Activated T-cell treated with anti-CD3 and anti-CD28 coated beads for 48 hours (primary cell): ENCODE measurements around the gene TMEFF1.

Source experiments
- DNase-seq: peaks from one replicate; pipeline ENCODE4 v3.0.0-alpha.2; 2020; ENCODE audit warnings: low read depth

Gene TMEFF1

DNA sequence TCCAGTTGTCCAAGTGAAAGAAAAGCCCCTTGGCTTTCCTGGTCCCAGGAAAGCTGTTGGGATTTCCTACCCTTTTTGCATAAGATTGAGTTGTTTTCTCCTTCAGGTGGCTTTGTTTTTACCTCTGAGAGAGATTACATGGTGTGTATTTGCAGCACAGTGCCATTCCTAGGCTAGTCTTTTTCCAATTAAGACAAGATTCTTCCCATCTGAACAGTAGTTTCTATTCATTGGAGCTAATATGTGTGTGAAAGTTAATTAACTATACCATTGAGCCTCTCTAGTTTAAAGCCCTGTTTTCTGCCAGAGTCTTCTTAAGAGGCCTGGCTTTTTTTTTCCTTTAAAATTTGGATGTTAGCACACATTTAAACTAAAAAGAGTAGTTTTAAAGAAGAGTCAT, 25.9 kb upstream of the TMEFF1 start:
- DNase-seq, result no peak

DNA sequence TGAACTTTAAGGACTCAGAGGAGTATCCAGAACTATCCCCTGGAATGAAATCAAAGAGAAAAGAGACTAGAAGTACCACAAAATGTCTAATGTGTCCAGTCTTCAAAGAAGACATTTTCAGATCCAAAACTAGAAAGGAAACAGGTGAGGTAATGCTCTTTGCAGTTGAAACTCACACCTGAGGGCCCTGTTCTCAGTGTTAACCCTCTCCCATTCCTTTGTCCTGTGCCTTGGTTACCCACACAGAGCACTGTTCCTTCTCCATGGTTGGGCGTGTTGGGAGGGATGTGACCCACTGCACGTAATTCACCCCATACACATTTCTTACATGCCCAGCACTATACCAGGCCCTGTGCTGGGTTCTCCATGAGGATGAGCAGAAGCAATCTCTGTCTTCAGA, 24.7 kb upstream of the TMEFF1 start:
- no peak for DNase-seq

DNA sequence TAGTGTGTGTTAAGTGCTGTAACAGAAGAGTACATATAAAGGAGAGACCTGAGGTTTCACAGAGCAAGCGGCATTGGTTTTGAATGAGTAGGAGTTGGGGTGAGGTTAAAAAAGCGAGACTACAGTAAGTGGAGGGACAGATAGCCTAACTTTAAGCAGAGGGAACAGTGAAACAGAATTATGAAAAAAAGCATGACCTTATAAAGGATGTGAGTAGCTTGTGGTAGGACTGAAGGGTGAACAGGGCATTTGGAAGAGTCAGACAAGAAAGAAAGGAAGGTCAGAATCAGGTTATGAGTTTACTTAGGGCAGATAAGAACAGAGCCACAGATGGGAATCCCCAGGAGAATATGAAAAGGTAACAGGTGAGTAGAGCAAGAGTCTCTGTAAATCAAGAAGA, 23.5 kb upstream of the TMEFF1 start:
- no peak for DNase-seq

DNA sequence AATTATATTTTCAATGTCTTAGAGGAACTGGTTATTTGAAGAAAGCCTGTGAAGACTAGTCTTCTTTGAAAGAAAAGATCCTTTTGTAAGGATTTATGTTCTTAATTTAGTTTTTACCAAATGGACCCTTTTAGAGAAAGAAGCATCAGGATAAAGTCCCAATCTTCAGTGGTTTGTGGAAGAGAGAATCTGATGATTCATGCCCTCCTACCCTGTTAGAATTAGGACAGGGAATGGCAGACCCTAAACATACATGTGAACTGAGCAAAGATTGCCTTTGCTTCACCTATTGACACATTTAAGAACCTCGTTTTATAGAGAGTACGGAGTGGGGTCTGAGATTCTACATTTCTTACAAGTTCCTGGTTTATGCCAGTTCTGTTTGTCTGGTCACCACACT, 20.1 kb upstream of the TMEFF1 start:
- no peak for DNase-seq

DNA sequence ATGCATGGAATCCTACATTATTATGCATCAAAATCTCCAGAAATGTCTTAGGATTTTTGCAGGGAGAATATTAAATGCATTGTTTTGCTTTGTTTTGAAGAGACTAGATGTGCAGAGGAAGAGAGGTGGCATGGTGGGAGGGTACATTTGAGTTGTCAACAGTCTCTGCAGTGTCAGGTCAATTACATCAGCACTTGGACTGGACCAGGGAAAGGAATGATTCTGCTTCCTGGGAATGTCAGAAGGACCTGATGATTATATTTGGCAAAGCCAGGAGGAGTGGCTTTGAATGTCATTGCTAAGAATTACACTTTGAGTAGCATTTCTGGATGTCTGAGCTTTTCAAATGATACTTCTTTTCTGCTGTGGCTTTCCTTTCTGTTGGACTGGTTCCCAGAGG, 17.5 kb upstream of the TMEFF1 start:
- DNase-seq, result no peak

DNA sequence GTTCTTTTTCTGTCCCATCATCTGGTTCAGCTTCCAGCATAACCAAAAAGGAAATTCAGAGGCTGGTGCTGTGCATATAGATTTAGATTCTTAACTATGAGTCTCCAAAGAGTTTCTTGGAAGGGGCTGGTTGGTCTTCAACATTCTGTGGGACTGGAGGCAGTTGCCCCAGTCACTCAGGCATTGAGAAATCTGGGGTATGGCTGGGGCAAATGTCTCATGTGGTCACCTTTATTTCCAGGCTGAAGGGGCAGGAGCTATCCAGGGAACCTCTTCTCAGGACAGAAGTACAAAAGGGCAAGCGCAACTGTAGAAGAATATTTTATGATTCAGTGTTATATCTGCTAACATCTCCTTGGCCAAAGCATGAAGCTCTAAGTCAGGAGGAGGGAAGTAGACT, 15.4 kb upstream of the TMEFF1 start:
- DNase-seq, result no peak

DNA sequence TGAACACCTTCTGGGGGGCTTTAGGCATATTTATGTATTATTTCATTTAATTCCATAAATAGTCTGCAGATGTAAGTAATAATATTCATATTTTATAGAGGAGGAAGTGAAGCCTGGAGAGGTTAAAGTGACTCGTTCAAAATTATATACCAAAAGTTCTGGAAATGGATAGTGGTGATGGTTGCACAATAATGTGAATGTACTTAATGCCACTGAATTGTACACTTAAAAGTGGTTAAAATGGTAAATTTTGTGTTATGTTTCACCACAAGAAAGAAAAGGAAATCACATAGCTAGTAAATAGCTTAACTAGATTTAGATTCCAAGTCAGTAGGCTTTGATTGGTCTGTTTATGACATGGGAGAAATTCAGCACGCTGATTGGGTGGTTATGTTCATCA, 13.0 kb upstream of the TMEFF1 start:
- no peak for DNase-seq

DNA sequence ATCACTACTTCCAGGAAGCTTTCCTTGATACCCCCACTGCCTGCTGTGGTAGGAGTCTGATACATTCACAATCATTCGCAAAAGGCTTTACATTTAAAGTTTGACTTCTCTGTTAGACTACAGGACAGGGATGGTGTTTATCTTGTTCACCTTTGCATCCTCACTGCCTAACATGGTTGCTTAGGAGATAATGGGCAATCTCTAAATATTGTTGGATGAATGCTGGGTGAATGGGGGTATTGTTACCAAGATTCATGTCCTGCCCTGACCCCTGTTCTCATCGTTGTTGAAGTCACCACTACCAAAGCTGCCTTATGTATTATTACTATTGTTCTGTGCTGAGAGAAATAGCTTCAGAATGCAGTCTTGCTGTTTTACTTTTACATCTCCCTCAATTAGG, 7.7 kb upstream of the TMEFF1 start:
- DNase-seq, result no peak

DNA sequence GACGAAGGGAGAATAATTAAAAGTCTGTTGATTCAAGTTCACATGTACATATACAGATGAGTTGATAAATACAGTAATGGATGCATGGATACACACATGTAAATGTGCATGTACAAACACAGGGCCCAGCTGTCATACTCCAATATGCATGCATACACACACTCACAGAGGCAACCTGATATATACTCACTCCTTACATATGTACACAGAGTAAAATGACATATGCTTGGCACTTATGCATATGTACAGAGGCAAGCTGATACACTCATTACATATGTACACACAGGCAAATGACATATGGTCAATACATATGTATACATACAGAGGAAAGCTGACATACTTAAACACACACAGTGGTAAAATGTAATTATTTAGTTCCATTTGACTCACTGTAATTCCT, 7.2 kb upstream of the TMEFF1 start:
- no peak for DNase-seq

DNA sequence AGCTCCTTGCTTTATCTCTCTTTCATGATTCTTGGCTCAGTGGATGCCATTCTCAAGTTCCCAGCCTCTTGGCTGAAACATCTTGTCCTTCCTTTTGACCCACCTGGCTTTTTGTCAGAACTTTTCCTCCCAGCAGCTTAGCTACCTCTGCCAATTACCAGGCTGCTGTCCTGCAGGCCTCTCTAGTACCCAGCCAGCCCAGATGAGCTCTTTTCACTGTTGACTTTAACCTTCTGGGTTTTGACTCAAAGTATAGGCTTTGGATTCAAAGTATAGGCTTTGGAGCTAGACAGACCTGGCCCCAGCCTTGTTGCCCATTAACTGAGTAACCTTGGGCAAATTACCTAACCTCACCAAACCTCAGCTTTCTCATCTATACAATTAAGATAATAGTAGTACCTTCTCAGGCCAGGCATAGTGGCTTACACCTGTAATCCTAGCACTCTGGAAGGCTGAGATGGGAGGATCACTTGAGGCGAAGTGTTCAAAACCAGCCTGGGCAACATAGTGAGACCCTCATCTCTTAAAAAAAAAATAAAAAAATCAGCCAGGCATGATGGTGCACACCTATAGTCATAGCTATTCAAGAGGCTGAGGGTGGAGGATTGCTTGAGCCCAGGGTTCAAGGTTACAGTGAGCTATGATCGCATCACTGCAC, 6.6 kb upstream of the TMEFF1 start:
- no peak for DNase-seq

DNA sequence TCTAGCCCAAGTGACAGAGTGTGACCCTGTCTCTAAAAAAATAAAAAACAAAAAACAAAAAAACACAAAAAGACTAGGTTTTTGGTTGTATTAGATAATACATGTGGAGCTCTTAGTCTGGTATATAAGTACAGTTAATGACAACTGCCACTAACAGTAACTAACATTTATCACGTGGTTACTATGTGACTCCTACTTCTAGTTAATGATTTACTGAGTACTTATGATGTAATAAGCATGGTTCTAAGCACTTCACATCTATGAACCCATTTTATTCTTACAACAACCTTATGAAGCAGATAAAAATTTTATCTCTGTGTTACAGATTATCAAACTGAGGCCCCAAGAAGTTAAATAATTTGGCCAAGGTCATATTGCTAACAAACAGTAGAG, 6.1 kb upstream of the TMEFF1 start:
- DNase-seq, result no peak

DNA sequence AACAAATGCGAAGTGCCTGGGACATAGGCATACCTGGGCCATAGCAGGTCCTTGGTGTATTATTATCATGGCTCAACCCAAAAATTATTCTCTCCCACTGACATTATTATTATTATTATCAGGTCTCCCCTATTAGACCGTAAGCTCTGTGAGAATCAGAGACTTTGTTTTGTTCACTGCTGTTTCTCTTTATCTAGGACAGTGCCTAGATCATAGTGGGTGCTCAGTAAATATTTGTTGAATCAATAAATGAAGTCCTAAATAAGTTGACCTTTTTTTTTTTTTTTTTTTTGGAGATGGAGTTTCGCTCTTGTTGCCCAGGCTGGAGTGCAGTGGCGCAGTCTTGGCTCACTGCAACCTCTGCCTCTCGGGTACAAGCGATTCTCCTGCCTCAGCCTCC, 4.9 kb upstream of the TMEFF1 start:
- DNase-seq, result no peak

DNA sequence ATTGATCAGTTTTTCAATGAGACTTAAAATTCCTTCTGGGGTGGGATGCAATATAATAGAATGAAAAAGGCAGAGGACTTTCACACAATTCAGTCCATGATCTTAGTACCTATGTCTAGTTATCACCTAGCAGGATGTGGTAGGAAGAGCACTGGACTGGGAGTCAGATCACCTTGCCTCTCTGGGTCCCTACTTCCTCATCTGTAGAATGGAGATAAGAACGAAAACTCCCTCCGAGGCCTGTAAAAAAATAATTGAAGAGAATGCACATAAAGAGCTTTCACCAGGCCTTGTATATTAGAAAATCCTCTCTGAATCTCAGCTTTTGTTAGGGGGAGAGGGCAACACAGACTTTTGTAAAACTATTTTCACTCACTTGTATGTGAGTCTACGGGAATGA, 681 bp upstream of the TMEFF1 start:
- no peak for DNase-seq

DNA sequence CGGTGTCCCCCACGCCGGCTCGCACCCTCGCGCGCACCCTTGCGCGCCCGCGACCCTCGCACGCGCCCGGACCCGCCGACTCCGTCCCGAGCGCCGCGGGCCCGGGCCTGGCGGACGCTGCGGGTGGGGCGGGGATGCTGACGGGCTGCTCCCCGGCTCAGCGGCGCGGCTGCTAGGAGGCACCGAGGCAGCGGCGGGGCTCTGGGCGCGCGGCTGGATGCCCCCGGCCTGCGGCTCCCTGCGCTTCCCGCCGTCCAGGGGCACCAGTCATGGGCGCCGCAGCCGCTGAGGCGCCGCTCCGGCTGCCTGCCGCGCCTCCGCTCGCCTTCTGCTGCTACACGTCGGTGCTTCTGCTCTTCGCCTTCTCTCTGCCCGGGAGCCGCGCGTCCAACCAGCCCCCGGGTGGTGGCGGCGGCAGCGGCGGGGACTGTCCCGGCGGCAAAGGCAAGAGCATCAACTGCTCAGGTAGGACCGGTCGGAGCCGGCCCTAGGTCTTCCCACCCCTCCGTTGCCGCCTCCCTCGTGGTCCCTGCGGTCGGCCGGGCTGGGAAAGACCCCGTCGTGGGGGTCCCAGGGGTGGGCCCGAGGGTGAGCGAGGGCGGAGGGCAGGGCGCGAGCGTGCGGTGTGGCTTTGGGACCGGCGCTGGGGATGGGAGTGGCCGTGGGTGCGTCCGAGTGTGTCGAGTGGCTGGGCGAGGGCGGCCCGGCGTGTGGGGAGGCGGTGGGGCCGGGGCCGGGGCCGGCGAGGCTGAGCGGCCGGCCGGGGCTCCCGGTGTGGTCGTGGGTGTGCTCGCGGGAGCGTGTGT, 530 bp downstream of the TMEFF1 start:
- peak; percentile 21 for DNase-seq

DNA sequence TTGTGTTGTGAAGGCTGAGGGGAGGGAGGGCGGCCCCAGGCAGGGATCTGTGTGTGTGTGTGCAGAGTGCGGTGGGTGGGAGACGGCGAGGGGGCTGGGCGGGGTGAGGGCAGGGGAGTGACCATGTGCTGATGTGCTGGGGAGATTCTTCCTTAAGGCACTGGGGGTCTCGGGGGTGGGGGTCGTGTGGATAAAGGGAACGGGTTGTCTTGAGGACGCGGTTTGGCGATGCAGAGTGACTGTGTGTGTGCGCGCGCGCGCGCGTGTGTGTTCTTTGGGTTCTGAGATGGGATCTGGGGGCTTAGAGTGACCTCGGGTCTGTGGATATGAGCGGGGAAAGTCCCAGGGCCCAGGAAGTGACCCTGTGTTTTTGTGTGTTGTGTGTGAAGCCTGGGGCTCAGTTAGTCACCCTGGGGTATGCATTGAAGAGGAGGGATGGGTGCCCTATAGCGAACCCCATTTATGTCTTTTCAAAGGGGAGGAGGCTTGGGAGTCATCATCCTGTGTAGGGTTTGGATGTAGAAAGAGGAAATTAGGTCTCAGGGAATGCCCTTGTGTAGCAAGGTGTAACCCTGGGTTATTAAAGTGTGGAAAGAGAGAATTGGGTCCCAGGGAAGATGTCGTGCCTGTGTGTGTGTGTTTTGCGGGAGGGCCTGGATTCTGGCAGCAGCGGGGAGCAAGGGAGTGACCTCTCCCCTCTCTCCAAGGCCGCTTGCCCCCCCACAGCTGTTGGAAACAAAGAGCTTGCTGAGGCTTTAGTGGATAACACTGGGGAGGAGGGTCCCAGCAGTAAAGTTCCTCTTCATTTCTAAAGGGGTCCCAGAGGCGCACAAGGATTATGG, 1.4 kb downstream of the TMEFF1 start:
- DNase-seq, result no peak

DNA sequence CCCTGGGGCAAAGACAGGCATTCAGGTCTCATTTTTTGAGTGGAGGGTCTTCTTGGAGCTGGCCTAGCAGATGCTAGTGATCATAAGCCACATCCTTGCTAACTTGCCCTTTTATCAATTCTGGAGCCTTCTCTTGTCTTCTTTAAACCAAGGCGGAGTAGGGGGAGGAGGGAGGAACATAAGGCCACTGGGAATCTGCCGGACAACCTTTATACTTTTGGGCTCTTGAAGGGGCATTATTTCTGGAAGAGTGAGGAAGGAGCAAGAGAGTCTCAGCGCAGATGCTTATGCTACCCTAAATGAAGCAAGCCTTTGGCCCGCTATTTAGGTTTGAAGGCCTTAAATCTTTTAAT, 2.0 kb downstream of the TMEFF1 start:
- DNase-seq, result no peak

DNA sequence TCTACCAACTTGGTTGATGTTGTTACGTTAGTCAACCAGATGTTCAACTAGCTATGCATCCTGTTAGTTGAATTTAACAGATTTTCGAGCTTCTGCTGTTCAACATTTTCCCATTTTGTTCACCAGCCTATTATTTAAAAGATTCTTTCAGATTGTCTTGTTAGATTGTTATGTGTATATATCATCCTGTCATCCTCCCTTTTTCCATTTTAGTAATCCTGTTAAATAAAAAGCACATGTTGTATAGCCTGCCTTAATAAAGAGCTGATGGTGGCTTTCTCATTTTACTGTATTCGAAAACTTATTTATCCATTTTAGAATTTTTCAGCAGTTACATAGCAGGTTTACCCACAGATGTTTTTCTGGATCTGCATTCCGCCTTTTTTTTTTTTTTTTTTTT, 4.3 kb downstream of the TMEFF1 start:
- no peak for DNase-seq

DNA sequence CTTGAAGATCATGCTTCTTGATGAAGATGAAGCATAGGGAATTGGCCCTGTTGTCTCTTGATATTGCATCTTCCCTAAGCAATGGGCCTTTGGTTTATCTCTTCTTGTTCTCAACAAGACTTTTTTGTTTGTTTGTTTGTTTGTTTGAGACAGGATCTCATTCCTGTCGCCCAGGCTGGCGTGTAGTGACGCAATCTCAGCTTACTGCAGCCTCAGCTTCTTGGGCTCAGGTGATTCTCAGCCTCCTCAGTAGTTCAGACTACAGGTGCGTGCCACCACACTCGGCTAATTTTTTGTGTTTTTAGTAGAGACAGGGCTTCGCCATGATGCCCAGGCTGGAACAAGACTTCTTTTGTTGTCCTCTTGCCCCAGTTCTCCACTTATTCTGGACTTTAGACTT, 5.2 kb downstream of the TMEFF1 start:
- DNase-seq, result no peak

DNA sequence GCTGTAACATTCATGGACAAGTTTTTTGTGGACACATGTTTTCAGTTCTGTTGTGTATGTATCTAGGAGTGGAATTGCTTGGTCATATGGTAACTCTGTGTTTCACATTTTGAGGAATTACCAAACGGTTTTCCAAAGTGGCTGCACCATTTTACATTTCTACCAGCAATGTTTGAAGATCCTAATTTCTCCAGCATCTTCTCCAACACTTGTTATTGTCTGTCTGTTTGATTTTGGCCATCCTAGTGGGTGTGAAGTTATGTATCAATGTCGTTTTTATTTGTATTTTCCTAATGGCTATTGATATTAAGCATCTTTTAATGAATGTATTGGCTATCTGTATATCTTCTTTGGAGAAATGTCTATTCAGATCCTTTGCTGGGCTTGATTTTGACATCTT, 6.9 kb downstream of the TMEFF1 start:
- no peak for DNase-seq

DNA sequence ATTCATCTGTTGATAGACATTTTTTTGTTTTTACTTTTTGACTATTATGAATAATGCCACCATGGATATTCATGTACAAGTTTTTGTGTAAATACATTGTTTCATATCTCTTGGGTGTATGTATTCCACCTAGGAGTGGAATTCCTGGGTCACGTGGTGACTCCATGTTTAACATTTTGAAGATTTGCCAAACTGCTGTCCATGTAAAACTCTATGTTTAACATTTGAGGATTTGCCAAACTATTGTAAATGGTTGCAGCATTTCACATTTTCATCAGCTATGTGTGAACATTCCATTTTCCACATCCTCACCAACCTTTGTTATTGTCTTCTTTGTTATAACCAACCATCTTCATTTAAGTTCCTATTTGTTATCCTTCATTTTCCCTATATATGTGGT, 12.2 kb downstream of the TMEFF1 start:
- DNase-seq, result no peak

DNA sequence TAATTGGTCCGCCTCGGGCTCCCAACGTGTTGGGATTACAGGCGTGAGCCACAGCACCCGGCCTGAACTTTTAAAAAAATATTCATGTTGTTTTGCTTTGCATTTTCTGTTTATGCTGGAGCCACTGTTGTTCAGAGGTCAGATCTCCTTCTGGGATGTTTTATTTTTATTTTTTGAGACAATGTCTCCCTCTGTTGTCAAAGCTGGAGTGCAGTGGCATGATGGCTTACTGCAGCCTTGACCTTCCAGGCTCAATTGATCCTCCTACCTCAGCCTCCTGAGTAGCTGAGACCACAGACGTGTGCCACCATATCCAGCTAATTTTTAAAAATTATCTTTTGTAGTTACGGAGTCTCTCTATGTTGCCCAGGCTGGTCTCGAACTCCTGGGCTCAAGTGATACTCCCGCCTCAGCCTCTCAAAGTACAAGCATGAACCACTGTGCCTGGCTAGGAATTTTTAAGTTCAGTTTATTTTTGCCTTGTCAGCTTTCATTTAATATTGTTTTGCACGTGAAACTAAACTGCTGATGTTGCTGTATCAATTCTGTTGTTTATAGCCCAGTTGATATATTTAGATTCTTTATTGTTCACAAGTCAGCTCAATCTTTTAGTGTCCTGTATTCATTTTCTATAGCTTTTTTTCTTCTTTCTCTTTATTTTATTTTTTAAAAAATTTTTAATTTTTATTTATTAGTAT, 13.7 kb downstream of the TMEFF1 start:
- DNase-seq, result no peak

DNA sequence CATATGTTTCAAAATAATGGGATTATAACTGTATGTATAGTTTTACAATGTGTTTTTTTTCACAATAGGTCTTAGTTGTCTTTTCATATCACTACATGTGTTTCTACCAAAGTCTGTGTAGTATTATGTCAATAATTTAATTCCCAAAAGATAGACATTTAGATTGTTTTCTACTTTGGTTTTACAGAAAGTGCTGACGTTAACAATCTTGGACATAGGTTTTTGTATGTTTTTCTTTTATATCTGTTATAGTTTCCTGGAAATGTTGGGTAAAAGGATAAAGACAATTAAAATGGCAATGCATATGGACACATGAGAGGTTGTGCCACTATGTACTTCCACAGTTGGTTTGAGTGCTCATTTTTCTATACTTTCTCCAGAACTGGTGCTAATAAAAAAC, 15.2 kb downstream of the TMEFF1 start:
- no peak for DNase-seq

DNA sequence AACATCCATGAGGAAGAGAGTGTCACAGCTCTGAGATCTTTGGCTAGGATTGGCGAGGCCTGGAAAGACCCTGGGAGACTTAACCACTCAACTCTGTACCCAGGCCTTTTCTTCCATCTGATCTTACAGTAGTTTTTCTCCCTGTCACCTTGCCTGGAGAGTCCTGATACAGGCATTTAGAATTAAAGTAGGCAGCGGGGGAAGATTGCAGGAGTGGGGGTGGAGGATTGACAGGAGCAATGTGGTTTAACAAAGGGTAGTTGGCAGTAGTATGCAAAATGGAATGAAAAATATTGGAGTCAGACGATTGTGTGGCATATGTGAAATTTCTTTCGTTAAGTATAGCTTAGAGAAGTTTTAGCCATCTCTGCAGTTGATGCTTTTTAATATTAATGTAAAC, 16.9 kb downstream of the TMEFF1 start:
- no peak for DNase-seq
